GM12878 (cell line): ENCODE results near the gene EEF1AKMT2. TPM values are rescaled to one million over a fixed set of nuclear protein-coding genes. Genes with fewer than 3 reads are reported as not detected.

ENCODE experiments used
- ATAC-seq: fragments of 200-7000 bp; cut with Tn5 transposase; 3 replicates; pipeline ENCODE4 v1.9.1; 2020; ENCODE audit warnings: mild to moderate bottlenecking, moderate library complexity
- BruUV-seq: library from RNA; stranded (reverse); fragments of 400-500 nt; replicated peaks from 2 replicates; lab custom pipeline; 2021; lab: Mats Ljungman, UMichigan
- CTCF ChIA-PET: fragments of 300-600 bp; sonication (Branson Sonifier 250); formaldehyde crosslinking; extraction: SDS; loops from one replicate; lab custom pipeline; 2021; ENCODE audit warnings: inconsistent platforms; lab: Yijun Ruan, JAX
- POLR2A ChIA-PET: fragments of 350-600 bp; formaldehyde crosslinking; extraction: SDS; loops from one replicate; lab custom pipeline; 2021; ENCODE audit warnings: inconsistent platforms; lab: Charles Lee
- RAD21 ChIA-PET: fragments of 300-600 bp; sonication (Branson Sonifier 250); formaldehyde crosslinking; loops from one replicate; lab custom pipeline; 2023; ENCODE audit warnings: antibody characterized with exemption; ENCODE audit not compliant: unreplicated experiment; lab: Charles Lee
- SMC1A ChIA-PET: fragments of 300-600 bp; sonication (Branson Sonifier 250); formaldehyde crosslinking; loops from one replicate; lab custom pipeline; 2023; ENCODE audit not compliant: unreplicated experiment, uncharacterized antibody; lab: Charles Lee
- DNase-seq: peaks from one replicate; pipeline ENCODE4 v3.0.0-alpha.2; 2011; ENCODE audit warnings: low read depth, low spot score
- FAIRE-seq: peaks from 3 replicates; lab custom pipeline; 2011; peaks lifted over from hg19 to GRCh38; lab: Jason Lieb, UNC
- H2AFZ ChIP-seq: 2 replicates; pipeline ENCODE4 v1.6.0; 2011; ENCODE audit warnings: low read depth, low read length, control low read depth; ENCODE audit not compliant: control insufficient read depth
- H3K27ac ChIP-seq: 2 replicates; pipeline ENCODE4 v1.5.1; 2011; ENCODE audit warnings: control low read depth; ENCODE audit not compliant: control insufficient read depth, insufficient read depth
- H3K27me3 ChIP-seq, 2 experiments: replicated peaks in 1 of 2; 2 replicates each; pipeline versions ENCODE4 v1.6.0 to v1.6.1; 2011; ENCODE audit warnings: low read length in 1 of 2; ENCODE audit not compliant: control insufficient read depth in 2 of 2, insufficient read depth in 2 of 2
- H3K36me3 ChIP-seq, 2 experiments: 2 replicates each; pipeline ENCODE4 v1.5.1; 2011; ENCODE audit warnings: low read length in 1 of 2; ENCODE audit not compliant: control insufficient read depth in 2 of 2, insufficient read depth in 2 of 2
- H3K4me1 ChIP-seq: 2 replicates; pipeline ENCODE4 v1.6.1; 2011; ENCODE audit warnings: mild to moderate bottlenecking, low read length, moderate library complexity, mixed read lengths; ENCODE audit not compliant: control insufficient read depth, insufficient read depth
- H3K4me2 ChIP-seq: 2 replicates; pipeline ENCODE4 v1.6.0; 2011; ENCODE audit warnings: control low read depth; ENCODE audit not compliant: control insufficient read depth, insufficient read depth
- H3K4me3 ChIP-seq: fragments of 200-600 bp; sonication (generic); 2 replicates; pipeline ENCODE4 v1.5.1; 2016
- H3K79me2 ChIP-seq: 2 replicates; pipeline ENCODE4 v1.6.0; 2011; ENCODE audit warnings: low read length; ENCODE audit not compliant: control insufficient read depth, insufficient read depth
- H3K9ac ChIP-seq: 2 replicates; pipeline ENCODE4 v1.8.0; 2011; ENCODE audit warnings: low read length, control low read depth, mixed read lengths; ENCODE audit not compliant: control insufficient read depth, insufficient read depth
- H3K9me3 ChIP-seq: replicated peaks from 3 replicates; pipeline ENCODE4 v1.5.1; 2011; ENCODE audit warnings: mild to moderate bottlenecking, low read length; ENCODE audit not compliant: control insufficient read depth, insufficient read depth
- H4K20me1 ChIP-seq: 2 replicates; pipeline ENCODE4 v1.6.0; 2011; ENCODE audit not compliant: control insufficient read depth, insufficient read depth
- MLLT1 ChIP-seq: fragments of 450-650 bp; IDR thresholded peaks from 2 replicates; pipeline ENCODE4 v1.6.1; 2016; ENCODE audit warnings: mild to moderate bottlenecking
- NBN ChIP-seq: fragments of 450-650 bp; IDR thresholded peaks from 2 replicates; pipeline ENCODE4 v1.6.1; 2016
- NFXL1 ChIP-seq: fragments of 450-650 bp; IDR thresholded peaks from 2 replicates; pipeline ENCODE4 v1.6.1; 2017; ENCODE audit warnings: antibody characterized with exemption, mild to moderate bottlenecking, borderline replicate concordance
- NKRF ChIP-seq: fragments of 450-650 bp; conservative IDR thresholded peaks from 2 replicates; pipeline ENCODE4 v1.6.1; 2017; ENCODE audit warnings: mild to moderate bottlenecking, moderate library complexity
- POLR2AphosphoS2 ChIP-seq: IDR thresholded peaks from 2 replicates; pipeline ENCODE4 v1.6.1; 2011; ENCODE audit warnings: low read depth, mild to moderate bottlenecking, low read length, improper control_type of control experiment, moderate library complexity
- ZNF217 ChIP-seq: fragments of 450-650 bp; IDR thresholded peaks from 2 replicates; pipeline ENCODE4 v1.6.1; 2017; ENCODE audit warnings: antibody characterized with exemption, mild to moderate bottlenecking
- ZZZ3 ChIP-seq: IDR thresholded peaks from 2 replicates; pipeline ENCODE4 v1.6.1; 2011; ENCODE audit warnings: low read depth; ENCODE audit not compliant: control insufficient read depth, insufficient read length
- WGBS: methylation state at CpG from one replicate; pipeline ENCODE4 v1.1.6; 2016; ENCODE audit warnings: low lambda C conversion rate; ENCODE audit not compliant: insufficient replicate concordance, insufficient coverage; ENCODE audit errors: missing lambda C conversion rate; 5-methylcytosine and 5-hydroxymethylcytosine counted together
- in situ Hi-C: fragments of 300-500 bp; cut with MboI; formaldehyde crosslinking; loops from 9 replicates; pipeline ENCODE4 v1.14.3; 2018; ENCODE audit warnings: mixed read lengths
- intact Hi-C: fragments of 100-400 bp; cut with micrococcal nuclease; formaldehyde crosslinking; loops from one replicate; pipeline ENCODE4 v1.14.2; 2022; ENCODE audit not compliant: unreplicated experiment
- polyA plus RNA-seq, 11 experiments: library from polyadenylated mRNA; depleted of rRNA in 4 of 11; unstranded in 6 of 11; stranded (reverse) in 5 of 11; fragments of >200 nt; fragmentation: Nextera tagmentation in 4 of 11; fragmentation: Illumina TruSeq in 1 of 11; extraction: Ambion mirVana in 4 of 11; extraction: Trizol in 1 of 11; gene quantifications; 1 replicate in 1 of 11; 2 replicates in 10 of 11; pipeline versions ENCODE4 v1.2.1 to v1.2.3, GENCODE V29; 2011 to 2016; ENCODE audit warnings: inconsistent platforms in 2 of 11, missing spikeins in 2 of 11, low read depth in 1 of 11
- total RNA-seq, 4 experiments: library from RNA; depleted of rRNA in 3 of 4; stranded (reverse); fragments of >200 nt in 3 of 4; fragmentation: Illumina TruSeq in 1 of 4; extraction: Trizol in 1 of 4; gene quantifications; 2 replicates each; pipeline versions ENCODE4 v1.2.1 to v1.2.3, GENCODE V29; 2013 to 2021

EEF1AKMT2 gene
- total and polyA plus RNA-seq, 10 of the 15 experiments (the other 5 are each of a cell fraction or from before 2014, with no cell fraction given), result 9.1 to 29.3 (median 23.6) TPM

GRCh38 chr10:124747745-124748144, 43.9 kb downstream of the EEF1AKMT2 start:
- SMC1A ChIA-PET, result interaction anchor here (1.0 to 3.8 kb wide), 14 partner anchors 13 to 215 kb away, joined by 3 to 20 read pairs (median 6); partner anchors contain the start of gene EEF1AKMT2
- CTCF ChIA-PET, result interaction anchor here (0.6 to 6.9 kb wide), 13 partner anchors 9 to 287 kb away, joined by 3 to 149 read pairs (median 10); partner anchors contain the start of gene EEF1AKMT2
- no peaks in the 10 kb centered on the region for H3K27me3 ChIP-seq
- in situ Hi-C loops, result no loop called here
- peaks cover 8% of the 10 kb centered on the region for H3K79me2 ChIP-seq
- no peaks in the 10 kb centered on the region for H3K9me3 ChIP-seq
- H3K9ac ChIP-seq, result no peak overlapping the region
- H3K4me2 ChIP-seq, result no peak overlapping the region
- POLR2A ChIA-PET, result interaction anchor here (1.7 kb wide), 1 partner anchor 8 kb away, joined by 3 read pairs; no protein-coding TSS in a partner anchor
- FAIRE-seq, result no peak
- peaks cover 4% of the 10 kb centered on the region; the same call in 1 of the 2 replicates for H3K4me1 ChIP-seq
- H4K20me1 ChIP-seq, result no peaks in the 10 kb centered on the region
- no peak overlapping the region for H2AFZ ChIP-seq
- H3K36me3 ChIP-seq, result no peaks in the 10 kb centered on the region; a peak in 2 of 4 replicates
- no peak for DNase-seq
- no peak for TF ChIP-seq ZNF217
- TF ChIP-seq NFXL1, result no peak
- TF ChIP-seq MLLT1, result no peak
- no peak for TF ChIP-seq ZZZ3
- no peak for TF ChIP-seq NKRF
- TF ChIP-seq POLR2AphosphoS2, result no peak
- no peak for TF ChIP-seq NBN
- TF ChIP-seq, all 136 proteins: peak for 0
- intact Hi-C loops, result loop anchor here (2.0 to 10.0 kb wide), 2 partner anchors 169 to 753 kb away; no protein-coding TSS in a partner anchor
- no TSS peak for BruUV-seq
- Histone ChIP-seq H3K4me3 (no peak overlapping the region), H3K27ac (no peak overlapping the region)
- ATAC-seq, result no peak
- 100% methylated on average over 1 of the region's 1 CpG for WGBS
- RAD21 ChIA-PET, result interaction anchor here (0.9 to 3.3 kb wide), 8 partner anchors 9 to 972 kb away, joined by 3 to 19 read pairs (median 3); partner anchors contain the start of gene EDRF1
